HG03571 (cell line): ENCODE measurements around the gene ABL1.

ENCODE experiments used
- ATAC-seq: cut with Tn5 transposase; IDR thresholded peaks from one replicate; pipeline ENCODE4 v1.9.1; 2021; ENCODE audit not compliant: unreplicated experiment

ABL1 gene

GRCh38 chr9:130887494-130888144 is 52.6 kb downstream of the ABL1 start:
- no peak for ATAC-seq

GRCh38 chr9:130888146-130888885 is 53.3 kb downstream of the ABL1 start:
- ATAC-seq, result no peak

GRCh38 chr9:130890124-130890523 is 55.1 kb downstream of the ABL1 start:
- ATAC-seq, result no peak

GRCh38 chr9:130890870-130891687 is 56.0 kb downstream of the ABL1 start:
- ATAC-seq, result no peak

GRCh38 chr9:130891688-130892476 is 56.8 kb downstream of the ABL1 start:
- no peak for ATAC-seq

- ATAC-seq, result no peak
Observed at GRCh38 chr9:130892477-130893304, 57.6 kb downstream of the ABL1 start.

- no peak for ATAC-seq
Observed at GRCh38 chr9:130893341-130894101, 58.5 kb downstream of the ABL1 start.

GRCh38 chr9:130894546-130894945 is 59.5 kb downstream of the ABL1 start:
- ATAC-seq, result no peak

GRCh38 chr9:130895038-130895437 is 60.0 kb downstream of the ABL1 start:
- ATAC-seq, result no peak

- no peak for ATAC-seq
Observed at GRCh38 chr9:130895481-130896232, 60.6 kb downstream of the ABL1 start.

GRCh38 chr9:130896233-130897014 is 61.4 kb downstream of the ABL1 start, which contains the start of gene QRFP:
TSS of gene QRFP (minus strand) at chr9:130896812. CDS start at chr9:130893838, 2,974 bp downstream.
- ATAC-seq, result no peak

GRCh38 chr9:130897105-130897751 is 62.2 kb downstream of the ABL1 start:
- ATAC-seq, result no peak

GRCh38 chr9:130897848-130898551 is 62.9 kb downstream of the ABL1 start:
- ATAC-seq, result no peak

GRCh38 chr9:130898552-130898852 is 63.4 kb downstream of the ABL1 start:
- no peak for ATAC-seq

- ATAC-seq, result no peak
Observed at GRCh38 chr9:130899051-130899748, 64.1 kb downstream of the ABL1 start.
